K562 (cell line): ENCODE results near the gene CMTM8. TPM values are rescaled to one million over a fixed set of nuclear protein-coding genes. Genes with fewer than 3 reads are reported as not detected.

Source experiments
- ATAC-seq: fragments of 200-7000 bp; cut with Tn5 transposase; 3 replicates; pipeline ENCODE4 v1.9.1; 2020; ENCODE audit warnings: moderate library complexity
- BruUV-seq: library from RNA; stranded (reverse); fragments of 400-500 nt; replicated peaks from 2 replicates; lab custom pipeline; 2021; lab: Mats Ljungman, UMichigan
- CTCF ChIA-PET: fragments of 300-600 bp; formaldehyde crosslinking; extraction: SDS; loops from one replicate; lab custom pipeline; 2021; ENCODE audit warnings: low intra/inter-chr PET ratio; lab: Yijun Ruan, JAX
- POLR2A ChIA-PET: fragments of 300-600, 350-650 bp; sonication (Branson Sonifier 250); formaldehyde crosslinking; extraction: SDS; loops from one replicate; lab custom pipeline; 2021; ENCODE audit warnings: antibody characterized with exemption, inconsistent platforms; lab: Yijun Ruan, JAX
- DNase-seq, 4 experiments: peaks; one replicate each; pipeline versions ENCODE4 v3.0.0 to v3.0.0-alpha.2; 2011 to 2018; ENCODE audit warnings: low spot score in 3 of 4, mixed read lengths in 3 of 4; ENCODE audit errors: extremely low read depth in 1 of 4
- FAIRE-seq: peaks from 2 replicates; lab custom pipeline; 2011; peaks lifted over from hg19 to GRCh38; lab: Jason Lieb, UNC
- H2AFZ ChIP-seq: 2 replicates; pipeline ENCODE4 v1.6.0; 2011; ENCODE audit warnings: low read depth, low read length, control low read depth, inconsistent platforms
- H3K27ac ChIP-seq: fragments of 200-600 bp; 3 replicates; pipeline ENCODE4 v1.8.0; 2011; ENCODE audit warnings: low read depth, mild to moderate bottlenecking, control low read depth, inconsistent platforms, low read length, moderate library complexity, mixed read lengths; ENCODE audit errors: extremely low read depth
- H3K27me3 ChIP-seq, 2 experiments: fragments of 300-600 bp in 1 of 2; 2 replicates in 1 of 2; 3 replicates in 1 of 2; pipeline versions ENCODE4 v1.6.0 to v1.8.0; 2011; ENCODE audit warnings: inconsistent platforms in 2 of 2, low read length in 2 of 2, mild to moderate bottlenecking in 1 of 2, mixed read lengths in 1 of 2, moderate library complexity in 1 of 2; ENCODE audit not compliant: control insufficient read depth in 2 of 2, insufficient read depth in 2 of 2
- H3K36me3 ChIP-seq: fragments of 300-600 bp; 3 replicates; pipeline ENCODE4 v1.8.0; 2011; ENCODE audit warnings: mild to moderate bottlenecking, low read length, inconsistent platforms; ENCODE audit not compliant: control insufficient read depth, insufficient read depth
- H3K4me1 ChIP-seq, 2 experiments: fragments of 200-600 bp in 1 of 2; replicated peaks in 1 of 2; 2 replicates in 1 of 2; 3 replicates in 1 of 2; pipeline versions ENCODE4 v1.5.1 to v1.8.0; 2011; ENCODE audit warnings: inconsistent platforms in 2 of 2, low read length in 2 of 2, mild to moderate bottlenecking in 1 of 2, mixed read lengths in 1 of 2, moderate library complexity in 1 of 2; ENCODE audit not compliant: control insufficient read depth in 2 of 2, insufficient read depth in 2 of 2
- H3K4me2 ChIP-seq: 2 replicates; pipeline ENCODE4 v1.6.1; 2011; ENCODE audit warnings: low read length, control low read depth, inconsistent platforms, mixed read lengths; ENCODE audit not compliant: insufficient read depth
- H3K4me3 ChIP-seq: fragments of 200-600 bp; sonication (generic), shearing (Covaris generic); 2 replicates; pipeline ENCODE4 v1.5.1; 2016; ENCODE audit warnings: control low read depth, inconsistent platforms
- H3K79me2 ChIP-seq: fragments of 200-600 bp; 3 replicates; pipeline ENCODE4 v1.8.0; 2011; ENCODE audit warnings: low read length, inconsistent platforms; ENCODE audit not compliant: control insufficient read depth, insufficient read depth
- H3K9ac ChIP-seq, 2 experiments: 2 replicates each; pipeline versions ENCODE4 v1.6.0 to v1.6.1; 2011; ENCODE audit warnings: low read depth in 2 of 2, low read length in 2 of 2, control low read depth in 1 of 2, inconsistent platforms in 1 of 2, mild to moderate bottlenecking in 1 of 2, mixed read lengths in 1 of 2; ENCODE audit not compliant: insufficient read depth in 1 of 2
- H3K9me1 ChIP-seq: one replicate; pipeline ENCODE4 v1.6.0; 2011; ENCODE audit warnings: inconsistent platforms, mild to moderate bottlenecking, low read length, moderate library complexity; ENCODE audit not compliant: control insufficient read depth, insufficient read depth
- H3K9me3 ChIP-seq: replicated peaks from 2 replicates; pipeline ENCODE4 v1.5.1; 2011; ENCODE audit warnings: low read depth, low read length, inconsistent platforms; ENCODE audit not compliant: control insufficient read depth, insufficient read depth
- H4K20me1 ChIP-seq: replicated peaks from 2 replicates; pipeline ENCODE4 v1.6.1; 2011; ENCODE audit warnings: low read length, inconsistent platforms, mixed read lengths; ENCODE audit not compliant: control insufficient read depth, insufficient read depth
- ASH1L ChIP-seq: fragments of 450-650 bp; IDR thresholded peaks from 2 replicates; pipeline ENCODE4 v1.6.1; 2018; ENCODE audit warnings: borderline replicate concordance, mild to moderate bottlenecking, low read depth; ENCODE audit not compliant: partially characterized antibody
- CEBPB ChIP-seq: fragments of 450-650 bp; IDR thresholded peaks from 2 replicates; pipeline ENCODE4 v1.6.1; 2016; ENCODE audit warnings: missing genetic modification characterization, missing compliant biosample characterization
- MYBL2 ChIP-seq, 2 experiments: fragments of 450-650 bp in 1 of 2; sonication (generic) in 1 of 2; formaldehyde crosslinking in 1 of 2; IDR thresholded peaks; 2 replicates each; pipeline versions ENCODE4 v1.6.1 to v1.8.1; 2017 to 2022; ENCODE audit warnings: borderline replicate concordance in 1 of 2, inconsistent platforms in 1 of 2, low read depth in 1 of 2, mild to moderate bottlenecking in 1 of 2, missing genetic modification reagents in 1 of 2, moderate library complexity in 1 of 2
- NFATC3 ChIP-seq: fragments of 450-650 bp; IDR thresholded peaks from 2 replicates; pipeline ENCODE4 v1.6.1; 2017; ENCODE audit warnings: mild to moderate bottlenecking
- POLR3G ChIP-seq: IDR thresholded peaks from 2 replicates; pipeline ENCODE4 v1.6.1; 2011; ENCODE audit not compliant: insufficient read length, insufficient replicate concordance; ENCODE audit errors: extremely low read depth
- RB1 ChIP-seq: fragments of 450-650 bp; IDR thresholded peaks from 2 replicates; pipeline ENCODE4 v1.6.1; 2017; ENCODE audit warnings: low read depth, mild to moderate bottlenecking
- RFX7 ChIP-seq: fragments of 250-450 bp; sonication (Bioruptor Pico); IDR thresholded peaks from 2 replicates; pipeline ENCODE4 v1.5.1; 2021; ENCODE audit warnings: mild to moderate bottlenecking
- SIX5 ChIP-seq, 2 experiments: IDR thresholded peaks; 2 replicates each; pipeline ENCODE4 v1.6.1; 2011; ENCODE audit warnings: low read length in 2 of 2, borderline replicate concordance in 1 of 2, low read depth in 1 of 2, mild to moderate bottlenecking in 1 of 2, moderate library complexity in 1 of 2; ENCODE audit not compliant: insufficient read depth in 1 of 2
- SOX6 ChIP-seq: fragments of 450-650 bp; IDR thresholded peaks from 2 replicates; pipeline ENCODE4 v1.6.1; 2014; ENCODE audit warnings: mild to moderate bottlenecking
- TBL1XR1 ChIP-seq, 2 experiments: IDR thresholded peaks; 2 replicates each; pipeline ENCODE4 v1.6.1; 2012; ENCODE audit warnings: improper control_type of control experiment in 2 of 2, low read length in 2 of 2, mild to moderate bottlenecking in 1 of 2
- ZNF224 ChIP-seq: sonication (generic); formaldehyde crosslinking; IDR thresholded peaks from 2 replicates; pipeline ENCODE4 v1.8.0; 2022; ENCODE audit warnings: mild to moderate bottlenecking, missing genetic modification reagents
- ZNF274 ChIP-seq: IDR thresholded peaks from 2 replicates; pipeline ENCODE4 v1.6.1; 2011; ENCODE audit warnings: low read depth, mild to moderate bottlenecking, low read length, moderate library complexity, borderline replicate concordance
- ZNF277 ChIP-seq: fragments of 250-450 bp; sonication (Bioruptor Pico); IDR thresholded peaks from 2 replicates; pipeline ENCODE4 v1.8.0; 2022; ENCODE audit warnings: inconsistent platforms, mild to moderate bottlenecking, moderate library complexity, borderline replicate concordance
- ZNF41 ChIP-seq: fragments of 250-450 bp; sonication (Bioruptor Pico); conservative IDR thresholded peaks from 2 replicates; pipeline ENCODE4 v1.4.0; 2020; ENCODE audit warnings: mild to moderate bottlenecking
- ZNF668 ChIP-seq: fragments of 250-450 bp; sonication (Bioruptor Pico); IDR thresholded peaks from 2 replicates; pipeline ENCODE4 v1.8.0; 2022; ENCODE audit warnings: mild to moderate bottlenecking, inconsistent platforms
- ZNF79 ChIP-seq: fragments of 250-450 bp; sonication (Bioruptor Pico); IDR thresholded peaks from 2 replicates; pipeline ENCODE4 v1.4.0; 2020; ENCODE audit warnings: low read depth, mild to moderate bottlenecking, moderate library complexity
- WGBS: fragments of 100-300 bp; shearing (Covaris generic); methylation state at CpG from one replicate; pipeline ENCODE4 v1.1.6; 2016; ENCODE audit warnings: low coverage, mixed read lengths; ENCODE audit not compliant: insufficient coverage; ENCODE audit errors: missing lambda C conversion rate; 5-methylcytosine and 5-hydroxymethylcytosine counted together
- in situ Hi-C: fragments of 300-500 bp; cut with MboI; formaldehyde crosslinking; loops from 4 replicates; pipeline ENCODE4 v1.15.0; 2018; ENCODE audit warnings: inconsistent platforms, mixed read lengths
- intact Hi-C: fragments of 100-400 bp; cut with micrococcal nuclease; formaldehyde crosslinking; loops from 2 replicates; pipeline ENCODE4 v1.14.2; 2022
- polyA plus RNA-seq, 8 experiments: library from polyadenylated mRNA; depleted of rRNA in 4 of 8; stranded (reverse) in 5 of 8; unstranded in 3 of 8; fragments of >200 nt; fragmentation: Nextera tagmentation in 2 of 8; fragmentation: Illumina TruSeq in 1 of 8; extraction: Ambion mirVana in 2 of 8; extraction: Trizol in 1 of 8; gene quantifications; 2 replicates each; pipeline versions ENCODE4 v1.2.1 to v1.2.3, GENCODE V29; 2011 to 2014; ENCODE audit warnings: inconsistent platforms in 1 of 8, missing spikeins in 1 of 8
- total RNA-seq, 7 experiments: library from RNA; depleted of rRNA in 6 of 7; stranded (reverse); fragments of >200 nt in 6 of 7; fragmentation: Illumina TruSeq in 2 of 7; extraction: Trizol in 2 of 7; gene quantifications; 2 replicates each; pipeline versions ENCODE4 v1.2.1 to v1.2.3, GENCODE V29; 2011 to 2021; ENCODE audit warnings: low replicate concordance in 1 of 7
- TF ChIP-seq, protein P1 (sequence below), 2 experiments: fragments of 450-650 bp in 1 of 2; sonication (generic) in 1 of 2; formaldehyde crosslinking in 1 of 2; IDR thresholded peaks in 1 of 2; conservative IDR thresholded peaks in 1 of 2; 2 replicates each; pipeline versions ENCODE4 v1.6.1 to v1.8.1; 2016 to 2023; ENCODE audit warnings: mild to moderate bottlenecking in 2 of 2, moderate library complexity in 2 of 2, inconsistent platforms in 1 of 2, missing genetic modification reagents in 1 of 2

CMTM8 gene
- total and polyA plus RNA-seq, 9 of the 15 experiments (the other 6 are each of a cell fraction or from before 2014, with no cell fraction given) = not detected

DNA sequence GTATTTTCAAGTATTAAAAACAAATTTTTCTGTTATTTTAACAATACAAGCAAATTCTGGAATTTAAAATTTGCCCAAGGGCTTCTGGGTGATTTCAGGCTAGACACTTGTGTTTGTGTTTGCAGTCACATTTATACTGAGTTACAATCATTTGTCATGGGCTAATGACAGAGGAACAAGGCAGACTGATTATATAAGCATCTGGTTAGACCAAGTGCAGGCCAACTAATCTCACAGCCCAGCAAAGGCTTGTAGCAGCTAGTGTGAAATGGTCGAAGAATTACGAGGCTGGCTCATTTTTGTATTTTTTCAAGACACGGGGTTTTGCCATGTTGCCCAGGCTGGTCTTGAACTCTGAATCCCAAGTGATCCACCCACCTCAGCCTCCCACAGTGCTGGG is 52.1 kb downstream of the CMTM8 start:
- BruUV-seq = no TSS peak
- intact Hi-C loops = no loop called here
- no peaks in the 10 kb centered on the region for H4K20me1 ChIP-seq
- H2AFZ ChIP-seq = no peak overlapping the region
- no peaks in the 10 kb centered on the region for H3K9me1 ChIP-seq
- no peaks in the 10 kb centered on the region for H3K9me3 ChIP-seq
- H3K36me3 ChIP-seq = no peaks in the 10 kb centered on the region
- 2% methylated on average over 3 of the region's 3 CpGs for WGBS
- no peak overlapping the region for H3K9ac ChIP-seq
- no peak overlapping the region for H3K4me3 ChIP-seq
- in situ Hi-C loops = no loop called here
- FAIRE-seq = no peak
- POLR2A ChIA-PET = interaction anchor here (1.2 to 1.8 kb wide), 2 partner anchors 14 to 94 kb away, joined by 3 to 4 read pairs; no protein-coding TSS in a partner anchor
- H3K4me2 ChIP-seq = no peak overlapping the region
- ATAC-seq = no peak
- H3K27me3 ChIP-seq = peaks cover 8 to 20% of the 10 kb centered on the region in 2 experiments; a peak in 4 of 5 replicates
- TF ChIP-seq SIX5 (IDR thresholded peaks at IDR 0.05; ENCODE audit: borderline replicate concordance in 1 of 2, insufficient read depth in 1 of 2, low read depth in 1 of 2, low read length in 2 of 2) (no peak), TBL1XR1 (IDR thresholded peaks at IDR 0.05; ENCODE audit: low read length in 2 of 2) (no peak), RFX7 (CRISPR knock-in tag) (no peak), SOX6 (no peak), ASH1L (no peak), POLR3G (no peak), ZNF41 (CRISPR knock-in tag) (no peak), ZNF274 (no peak), ZNF277 (CRISPR knock-in tag) (no peak), CEBPB (no peak), MYBL2 (IDR thresholded peaks at IDR 0.05; ENCODE audit: low read depth) (no peak), MYBL2 (CRISPR knock-in tag; IDR thresholded peaks at IDR 0.05; ENCODE audit: borderline replicate concordance) (no peak), ZNF668 (no peak), ZNF79 (CRISPR knock-in tag) (no peak), ZNF224 (CRISPR knock-in tag) (no peak), RB1 (no peak), NFATC3 (no peak)
- TF ChIP-seq, protein P1, sequence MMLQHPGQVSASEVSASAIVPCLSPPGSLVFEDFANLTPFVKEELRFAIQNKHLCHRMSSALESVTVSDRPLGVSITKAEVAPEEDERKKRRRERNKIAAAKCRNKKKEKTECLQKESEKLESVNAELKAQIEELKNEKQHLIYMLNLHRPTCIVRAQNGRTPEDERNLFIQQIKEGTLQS (IDR thresholded peaks at IDR 0.05) = no peak
- TF ChIP-seq, protein P1 (CRISPR knock-in tag; conservative IDR thresholded peaks at IDR 0.05) = no peak
- no peaks in the 10 kb centered on the region for H3K79me2 ChIP-seq
- no peaks in the 10 kb centered on the region for H3K4me1 ChIP-seq
- CTCF ChIA-PET = no interaction called here
- DNase-seq = no peak
- no peak overlapping the region for H3K27ac ChIP-seq
